H9 (cell line): ENCODE measurements around the gene SH3RF3. TPM values are rescaled to one million over a fixed set of nuclear protein-coding genes. Genes with fewer than 3 reads are reported as not detected.

ENCODE experiments used
- DNase-seq: peaks from one replicate; pipeline ENCODE4 v3.0.0-alpha.2; 2017
- H2AFZ ChIP-seq: one replicate; pipeline ENCODE4 v1.6.1; 2013; ENCODE audit warnings: mild to moderate bottlenecking, low read length, control low read depth, moderate library complexity
- H2AK5ac ChIP-seq: 2 replicates; pipeline ENCODE4 v1.6.1; 2013; ENCODE audit warnings: low read length, control low read depth, mixed read lengths; ENCODE audit not compliant: insufficient read length
- H2BK120ac ChIP-seq: one replicate; pipeline ENCODE4 v1.6.1; 2013; ENCODE audit warnings: low read depth, mild to moderate bottlenecking, low read length, control low read depth, inconsistent platforms; ENCODE audit not compliant: poor library complexity, severe bottlenecking
- H2BK12ac ChIP-seq: 2 replicates; pipeline ENCODE4 v1.6.1; 2013; ENCODE audit warnings: low read length, control low read depth, mixed read lengths, low read depth; ENCODE audit not compliant: insufficient read length
- H2BK15ac ChIP-seq: 2 replicates; pipeline ENCODE4 v1.6.1; 2013; ENCODE audit warnings: low read depth, low read length, control low read depth
- H2BK20ac ChIP-seq: one replicate; pipeline ENCODE4 v1.6.1; 2013; ENCODE audit warnings: low read depth, mild to moderate bottlenecking, low read length, control low read depth, inconsistent platforms; ENCODE audit not compliant: poor library complexity, severe bottlenecking
- H2BK5ac ChIP-seq: 2 replicates; pipeline ENCODE4 v1.6.1; 2013; ENCODE audit warnings: low read length, control low read depth, mixed read lengths; ENCODE audit not compliant: insufficient read length
- H3K14ac ChIP-seq: 2 replicates; pipeline ENCODE4 v1.6.1; 2013; ENCODE audit warnings: low read length, control low read depth; ENCODE audit not compliant: insufficient read depth
- H3K18ac ChIP-seq: 2 replicates; pipeline ENCODE4 v1.6.1; 2013; ENCODE audit warnings: low read depth, mild to moderate bottlenecking, mixed read lengths, low read length, control low read depth; ENCODE audit not compliant: insufficient read length
- H3K23ac ChIP-seq: 2 replicates; pipeline ENCODE4 v1.6.1; 2013; ENCODE audit warnings: low read length, control low read depth, mixed read lengths, low read depth; ENCODE audit not compliant: insufficient read length
- H3K23me2 ChIP-seq: 2 replicates; pipeline ENCODE4 v1.6.1; 2013; ENCODE audit warnings: low read depth, mild to moderate bottlenecking, mixed read lengths, low read length, control low read depth; ENCODE audit not compliant: insufficient read length, poor library complexity, severe bottlenecking
- H3K27ac ChIP-seq: 2 replicates; pipeline ENCODE4 v1.5.1; 2013; ENCODE audit warnings: low read length, control low read depth, mixed read lengths, low read depth; ENCODE audit not compliant: insufficient read length
- H3K27me3 ChIP-seq: 2 replicates; pipeline ENCODE4 v1.6.1; 2013; ENCODE audit warnings: low read length, control low read depth, inconsistent platforms; ENCODE audit not compliant: insufficient read depth
- H3K4ac ChIP-seq: 2 replicates; pipeline ENCODE4 v1.6.1; 2013; ENCODE audit warnings: low read depth, mild to moderate bottlenecking, control low read depth, inconsistent platforms, low read length, moderate library complexity
- H3K4me1 ChIP-seq: 2 replicates; pipeline ENCODE4 v1.6.1; 2013; ENCODE audit warnings: low read length, control low read depth, inconsistent platforms; ENCODE audit not compliant: insufficient read depth
- H3K4me2 ChIP-seq: 2 replicates; pipeline ENCODE4 v1.6.1; 2013; ENCODE audit warnings: low read length, control low read depth, mixed read lengths; ENCODE audit not compliant: insufficient read length, insufficient read depth
- H3K56ac ChIP-seq: 2 replicates; pipeline ENCODE4 v1.6.1; 2013; ENCODE audit warnings: low read depth, mild to moderate bottlenecking, mixed read lengths, low read length, control low read depth; ENCODE audit not compliant: insufficient read length
- H3K79me1 ChIP-seq: 2 replicates; pipeline ENCODE4 v1.6.1; 2013; ENCODE audit warnings: low read depth, mild to moderate bottlenecking, moderate library complexity, low read length, control low read depth, inconsistent platforms; ENCODE audit not compliant: insufficient read depth, poor library complexity, severe bottlenecking
- H3K79me2 ChIP-seq: 2 replicates; pipeline ENCODE4 v1.6.1; 2013; ENCODE audit warnings: low read length, control low read depth, inconsistent platforms; ENCODE audit not compliant: insufficient read depth
- H3K9ac ChIP-seq: 2 replicates; pipeline ENCODE4 v1.6.1; 2013; ENCODE audit warnings: low read length, control low read depth, mixed read lengths; ENCODE audit not compliant: insufficient read length; ENCODE audit errors: extremely low read depth
- H3K9me3 ChIP-seq: one replicate; pipeline ENCODE4 v1.6.1; 2013; ENCODE audit warnings: low read depth, low read length, inconsistent platforms; ENCODE audit not compliant: control insufficient read depth
- H3T11ph ChIP-seq: one replicate; pipeline ENCODE4 v1.6.1; 2013; ENCODE audit warnings: mild to moderate bottlenecking, low read length, control low read depth, inconsistent platforms
- H4K20me1 ChIP-seq: one replicate; pipeline ENCODE4 v1.6.1; 2013; ENCODE audit not compliant: control insufficient read depth, insufficient read length, insufficient read depth
- H4K5ac ChIP-seq: 2 replicates; pipeline ENCODE4 v1.6.1; 2013; ENCODE audit warnings: low read depth, mild to moderate bottlenecking, mixed read lengths, low read length, control low read depth; ENCODE audit not compliant: insufficient read length
- H4K8ac ChIP-seq: replicated peaks from 2 replicates; pipeline ENCODE4 v1.6.1; 2013; ENCODE audit warnings: low read length, control low read depth, mixed read lengths, low read depth; ENCODE audit not compliant: insufficient read length
- H4K91ac ChIP-seq: 2 replicates; pipeline ENCODE4 v1.6.1; 2013; ENCODE audit warnings: low read depth, mild to moderate bottlenecking, moderate library complexity, mixed read lengths, low read length, control low read depth; ENCODE audit not compliant: insufficient read length
- H3K27ac Mint-ChIP-seq, 3 experiments: 2 replicates in 2 of 3; 3 replicates in 1 of 3; pipeline ENCODE4 v1.8.0; 2020 to 2021; ENCODE audit warnings: mixed read lengths in 3 of 3, mild to moderate bottlenecking in 1 of 3, moderate library complexity in 1 of 3
- H3K27me3 Mint-ChIP-seq: 2 replicates; pipeline ENCODE4 v1.8.0; 2021; ENCODE audit warnings: low read depth, mild to moderate bottlenecking, moderate library complexity, mixed read lengths
- H3K36me3 Mint-ChIP-seq, 3 experiments: 2 replicates in 2 of 3; 3 replicates in 1 of 3; pipeline ENCODE4 v1.8.0; 2020 to 2021; ENCODE audit warnings: low read depth in 3 of 3, mixed read lengths in 3 of 3; ENCODE audit not compliant: insufficient read depth in 1 of 3
- H3K4me1 Mint-ChIP-seq, 2 experiments: 2 replicates each; pipeline ENCODE4 v1.8.0; 2020; ENCODE audit warnings: mixed read lengths in 2 of 2
- H3K4me3 Mint-ChIP-seq, 2 experiments: 2 replicates in 1 of 2; 3 replicates in 1 of 2; pipeline ENCODE4 v1.8.0; 2020 to 2021; ENCODE audit warnings: mild to moderate bottlenecking in 2 of 2, mixed read lengths in 2 of 2, moderate library complexity in 1 of 2
- H3K9me3 Mint-ChIP-seq, 2 experiments: 2 replicates in 1 of 2; 3 replicates in 1 of 2; pipeline ENCODE4 v1.8.0; 2020; ENCODE audit warnings: mild to moderate bottlenecking in 2 of 2, mixed read lengths in 2 of 2, moderate library complexity in 1 of 2
- WGBS: extraction: QIAGEN DNeasy Blood & Tissue Kit; methylation state at CpG from one replicate; pipeline ENCODE4 v1.1.7; 2013; ENCODE audit warnings: missing lambda C conversion rate, low lambda C conversion rate, mixed read lengths; ENCODE audit not compliant: insufficient read length; ENCODE audit errors: extremely low coverage; 5-methylcytosine and 5-hydroxymethylcytosine counted together
- total RNA-seq: library from RNA; stranded (reverse); gene quantifications from 2 replicates; pipeline ENCODE4 v1.2.1, GENCODE V29; 2021
- TF ChIP-seq, protein P1 (sequence below): fragments of 200-600 bp; sonication (generic); conservative IDR thresholded peaks from 3 replicates; pipeline ENCODE4 v1.8.0; 2021; ENCODE audit warnings: antibody characterized with exemption, mild to moderate bottlenecking

SH3RF3 gene
- total RNA-seq, 1 experiment from 2014 or later, result 0.46 TPM

DNA sequence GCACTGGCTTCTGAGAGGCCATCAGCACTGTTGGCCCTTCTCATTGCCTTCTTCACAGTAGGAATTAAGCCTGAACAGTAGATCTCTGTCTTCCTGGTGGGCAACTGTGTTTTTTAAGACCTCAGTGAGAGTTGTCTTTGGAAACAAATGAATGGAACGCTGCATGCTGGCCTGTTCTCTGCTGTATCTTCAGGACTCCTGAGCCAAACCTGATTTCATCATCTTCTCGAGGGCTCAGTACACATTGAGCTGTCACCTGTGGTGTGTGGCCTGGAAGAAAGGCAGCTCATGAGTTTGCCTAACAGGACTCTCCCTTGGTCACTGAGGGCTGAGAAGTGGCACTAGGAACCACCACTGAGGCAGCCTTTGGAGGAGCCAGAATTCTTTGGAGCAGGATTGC, 39.7 kb downstream of the SH3RF3 start:
- Histone ChIP-seq H4K20me1 (no peaks in the 10 kb centered on the region), H3K56ac (no peak overlapping the region), H3T11ph (no peak overlapping the region), H3K79me2 (no peaks in the 10 kb centered on the region), H3K9me3 (no peaks in the 10 kb centered on the region), H3K18ac (no peak overlapping the region), H3K14ac (no peak overlapping the region), H3K4me1 (peaks cover 2% of the 10 kb centered on the region; the same call in 1 of the 2 replicates), H3K23me2 (no peaks in the 10 kb centered on the region), H3K4ac (no peak overlapping the region), H4K91ac (no peak overlapping the region), H2BK5ac (no peak overlapping the region), H2AK5ac (no peak overlapping the region), H3K23ac (no peak overlapping the region), H4K5ac (no peak overlapping the region), H2BK120ac (no peak overlapping the region), H3K27ac (no peak overlapping the region), H3K9ac (no peak overlapping the region), H3K79me1 (no peaks in the 10 kb centered on the region), H3K4me2 (no peak overlapping the region), H2AFZ (no peak overlapping the region), H3K27me3 (no peaks in the 10 kb centered on the region), H4K8ac (no peak overlapping the region), H2BK20ac (no peak overlapping the region), H2BK15ac (no peak overlapping the region), H2BK12ac (no peak overlapping the region)
- H3K27ac Mint-ChIP-seq, result no peak overlapping the region; a peak in 1 of 7 replicates
- no peaks in the 10 kb centered on the region; a peak in 1 of 7 replicates for H3K36me3 Mint-ChIP-seq
- WGBS, result no CpG with 5 or more reads among the region's 2 CpGs
- TF ChIP-seq, protein P1, sequence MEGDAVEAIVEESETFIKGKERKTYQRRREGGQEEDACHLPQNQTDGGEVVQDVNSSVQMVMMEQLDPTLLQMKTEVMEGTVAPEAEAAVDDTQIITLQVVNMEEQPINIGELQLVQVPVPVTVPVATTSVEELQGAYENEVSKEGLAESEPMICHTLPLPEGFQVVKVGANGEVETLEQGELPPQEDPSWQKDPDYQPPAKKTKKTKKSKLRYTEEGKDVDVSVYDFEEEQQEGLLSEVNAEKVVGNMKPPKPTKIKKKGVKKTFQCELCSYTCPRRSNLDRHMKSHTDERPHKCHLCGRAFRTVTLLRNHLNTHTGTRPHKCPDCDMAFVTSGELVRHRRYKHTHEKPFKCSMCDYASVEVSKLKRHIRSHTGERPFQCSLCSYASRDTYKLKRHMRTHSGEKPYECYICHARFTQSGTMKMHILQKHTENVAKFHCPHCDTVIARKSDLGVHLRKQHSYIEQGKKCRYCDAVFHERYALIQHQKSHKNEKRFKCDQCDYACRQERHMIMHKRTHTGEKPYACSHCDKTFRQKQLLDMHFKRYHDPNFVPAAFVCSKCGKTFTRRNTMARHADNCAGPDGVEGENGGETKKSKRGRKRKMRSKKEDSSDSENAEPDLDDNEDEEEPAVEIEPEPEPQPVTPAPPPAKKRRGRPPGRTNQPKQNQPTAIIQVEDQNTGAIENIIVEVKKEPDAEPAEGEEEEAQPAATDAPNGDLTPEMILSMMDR, result no peak
- peaks cover 24 to 27% of the 10 kb centered on the region in 2 experiments for H3K4me1 Mint-ChIP-seq
- DNase-seq, result no peak
- no peak overlapping the region for H3K4me3 Mint-ChIP-seq
- H3K9me3 Mint-ChIP-seq, result no peaks in the 10 kb centered on the region
- H3K27me3 Mint-ChIP-seq, result no peaks in the 10 kb centered on the region; the same call in 1 of the 2 replicates
